OCI-LY3 (cell line): ENCODE data around the gene GSN.

Experiments used
- EZH2phosphoT487 ChIP-seq: fragments of 200-600 bp; shearing (Covaris generic); IDR thresholded peaks from 2 replicates; pipeline ENCODE4 v1.6.1; 2018; ENCODE audit warnings: antibody characterized with exemption, mixed run types, low read depth
- TF ChIP-seq, protein P1 (sequence below): fragments of 200-600, 300-600 bp; sonication (generic); IDR thresholded peaks from 2 replicates; pipeline ENCODE4 v1.5.1; 2014; ENCODE audit warnings: antibody characterized with exemption, low read length, low read depth

DNA sequence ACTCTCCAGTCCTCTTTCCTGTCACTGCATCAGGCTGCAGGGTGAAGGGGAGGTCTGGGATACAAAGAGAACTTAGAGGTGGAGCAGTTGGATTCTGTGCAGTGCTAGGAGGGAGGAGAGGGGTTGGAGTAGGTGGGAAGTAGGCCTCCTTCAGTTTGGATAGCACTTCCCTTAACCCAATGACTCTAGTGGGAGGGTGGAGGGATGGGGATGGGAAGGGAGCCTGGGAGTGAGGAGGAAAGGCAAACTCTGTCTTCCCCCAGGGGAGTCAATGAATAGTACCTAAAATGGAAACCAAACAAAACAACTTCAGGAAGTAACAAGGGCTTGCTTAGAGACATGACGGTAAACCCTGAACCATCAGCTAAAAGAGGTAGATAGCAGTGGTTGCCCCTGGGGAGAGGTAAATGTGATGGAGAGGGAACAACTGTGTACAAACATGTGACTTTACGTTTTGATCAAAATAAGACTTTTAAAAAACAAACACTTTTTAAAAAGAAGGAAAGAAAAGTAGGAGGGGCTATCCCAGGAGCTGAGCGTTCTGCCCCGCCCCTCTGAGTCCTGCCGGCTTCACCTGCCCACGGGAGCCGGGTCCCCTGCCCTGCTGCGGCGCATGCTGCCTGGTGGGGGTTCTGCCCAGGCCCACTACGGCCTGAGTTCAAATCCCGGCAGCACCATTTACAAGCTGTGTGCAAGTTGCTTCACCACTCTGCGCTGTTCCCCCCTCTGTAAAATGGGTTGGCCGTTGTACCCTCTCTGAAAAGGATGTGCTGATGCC is 30.9 kb downstream of the GSN start:
- TF ChIP-seq, protein P1, sequence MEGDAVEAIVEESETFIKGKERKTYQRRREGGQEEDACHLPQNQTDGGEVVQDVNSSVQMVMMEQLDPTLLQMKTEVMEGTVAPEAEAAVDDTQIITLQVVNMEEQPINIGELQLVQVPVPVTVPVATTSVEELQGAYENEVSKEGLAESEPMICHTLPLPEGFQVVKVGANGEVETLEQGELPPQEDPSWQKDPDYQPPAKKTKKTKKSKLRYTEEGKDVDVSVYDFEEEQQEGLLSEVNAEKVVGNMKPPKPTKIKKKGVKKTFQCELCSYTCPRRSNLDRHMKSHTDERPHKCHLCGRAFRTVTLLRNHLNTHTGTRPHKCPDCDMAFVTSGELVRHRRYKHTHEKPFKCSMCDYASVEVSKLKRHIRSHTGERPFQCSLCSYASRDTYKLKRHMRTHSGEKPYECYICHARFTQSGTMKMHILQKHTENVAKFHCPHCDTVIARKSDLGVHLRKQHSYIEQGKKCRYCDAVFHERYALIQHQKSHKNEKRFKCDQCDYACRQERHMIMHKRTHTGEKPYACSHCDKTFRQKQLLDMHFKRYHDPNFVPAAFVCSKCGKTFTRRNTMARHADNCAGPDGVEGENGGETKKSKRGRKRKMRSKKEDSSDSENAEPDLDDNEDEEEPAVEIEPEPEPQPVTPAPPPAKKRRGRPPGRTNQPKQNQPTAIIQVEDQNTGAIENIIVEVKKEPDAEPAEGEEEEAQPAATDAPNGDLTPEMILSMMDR = no peak
- no peak for TF ChIP-seq EZH2phosphoT487
